Stimulated activated CD8-positive, alpha-beta memory T cell treated with anti-CD3 and anti-CD28 coated beads, Interleukin-4, amount 100 ng/mL, for 4 hours (primary cell): ENCODE data around the gene CD79A.

ENCODE experiments used
- DNase-seq, 2 donors: peaks; one replicate each; pipeline ENCODE4 v3.0.0-alpha.2; 2020; ENCODE audit warnings: low read depth in 2 of 2, low spot score in 1 of 2

The CD79A gene

DNA sequence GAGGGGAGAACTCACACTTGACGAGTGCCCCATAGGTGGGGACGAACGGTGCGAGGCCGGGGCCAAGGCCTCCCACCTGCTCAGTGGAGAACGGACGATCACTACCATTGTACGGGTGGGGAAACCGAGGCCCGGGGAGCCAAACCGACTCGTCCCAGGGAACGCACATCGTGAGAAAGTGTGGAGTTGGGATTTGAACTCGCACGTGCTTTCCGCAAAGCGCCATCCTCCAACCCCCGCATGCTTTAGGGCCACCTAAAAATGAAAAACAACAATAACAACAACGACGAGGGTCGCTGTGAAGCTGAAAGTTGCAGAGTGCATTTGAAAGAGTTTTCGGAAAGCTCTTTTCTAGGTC lies 6.4 kb downstream of the CD79A start:
- no peak for DNase-seq

DNA sequence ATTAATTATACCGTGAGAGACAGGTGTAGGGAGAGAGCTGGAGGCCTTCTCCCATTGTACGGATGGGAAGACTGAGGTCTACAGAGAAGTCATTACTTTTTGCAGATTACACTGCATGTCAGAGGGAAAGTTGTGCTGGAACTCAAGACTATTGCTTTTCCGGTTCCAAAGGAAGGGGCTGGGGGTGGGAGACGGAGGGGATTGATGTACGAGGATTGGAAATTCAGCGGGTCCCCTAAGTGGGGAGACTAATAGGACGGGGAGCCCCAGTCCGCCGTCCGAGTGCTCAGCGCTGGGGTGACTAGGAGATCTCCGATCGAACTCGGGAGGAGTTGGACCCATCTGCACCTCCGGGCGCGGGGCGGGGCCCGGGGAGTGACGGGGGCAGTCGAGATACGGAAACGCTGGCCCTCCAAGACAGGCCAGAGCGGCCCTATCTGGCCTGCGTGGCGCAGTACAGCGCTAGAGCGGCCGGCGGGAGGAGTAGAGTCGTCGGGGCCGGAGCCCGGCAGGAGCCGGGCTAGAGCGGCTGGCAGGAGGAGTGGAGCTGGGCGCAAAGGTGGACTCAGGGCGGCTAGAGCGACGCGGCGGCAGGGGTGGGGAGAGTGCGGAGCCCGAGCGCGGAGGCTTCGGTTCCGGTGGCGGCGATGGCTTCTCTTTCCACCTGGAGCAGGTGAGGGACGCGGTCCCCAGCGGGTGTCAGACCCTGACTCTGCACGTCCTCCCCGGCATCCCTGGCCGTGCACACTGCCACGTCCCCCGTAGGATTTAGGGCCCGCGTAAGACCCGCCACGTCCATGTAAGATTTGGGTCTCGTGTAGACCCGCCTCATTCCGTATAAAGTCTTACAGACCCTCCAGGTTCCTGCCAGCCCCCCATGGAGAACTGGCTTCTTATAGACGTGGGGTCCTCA lies 7.0 kb downstream of the CD79A start:
- DNase-seq = peak; percentile 68 to 85

DNA sequence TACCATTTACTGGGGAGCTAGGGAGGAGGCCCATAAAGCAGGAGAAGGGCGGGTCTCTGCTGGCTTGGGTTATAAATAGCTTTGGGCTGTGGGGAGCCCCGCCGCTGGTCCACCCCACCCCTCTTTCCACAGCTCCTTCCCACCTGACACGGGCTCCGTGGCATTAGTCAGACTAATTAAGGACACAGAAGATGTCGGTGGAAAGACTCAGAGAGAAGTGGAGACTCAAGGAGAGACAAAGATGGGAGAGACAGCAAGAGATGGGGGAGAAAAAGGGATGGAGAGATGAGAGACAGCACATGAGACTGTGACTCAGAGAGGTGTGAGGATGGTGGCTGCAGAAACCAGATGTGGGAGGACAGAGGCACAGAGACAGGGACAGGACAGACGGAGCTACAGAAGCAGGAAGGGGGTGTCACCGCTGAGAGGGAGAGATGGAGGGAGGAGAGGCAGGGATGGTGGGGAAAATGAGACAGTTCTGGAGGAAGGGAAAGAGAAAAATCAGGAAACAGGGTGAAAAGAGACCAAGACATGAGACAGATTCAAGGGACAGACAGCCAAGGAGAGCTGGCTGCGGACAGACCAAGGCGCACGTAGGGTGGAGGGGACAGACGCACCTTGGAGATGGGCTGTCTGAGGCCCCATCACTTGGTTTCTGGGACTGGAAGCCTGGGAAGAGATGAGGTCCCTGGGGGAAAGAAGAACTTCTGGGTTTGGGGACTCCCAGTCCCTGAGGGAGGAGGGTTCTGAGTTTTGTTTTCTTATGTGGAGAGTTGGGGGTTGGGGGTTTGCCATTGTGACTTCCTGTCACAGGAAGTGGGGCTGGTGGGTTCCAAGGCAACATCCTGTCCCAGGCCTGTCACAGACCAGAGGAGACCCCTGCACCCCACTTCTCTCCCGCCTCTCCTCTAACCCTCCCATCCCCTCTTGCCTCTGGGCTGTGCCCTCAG lies 10.0 kb downstream of the CD79A start:
- DNase-seq = peak in 1 of 2 donors; percentile 58

DNA sequence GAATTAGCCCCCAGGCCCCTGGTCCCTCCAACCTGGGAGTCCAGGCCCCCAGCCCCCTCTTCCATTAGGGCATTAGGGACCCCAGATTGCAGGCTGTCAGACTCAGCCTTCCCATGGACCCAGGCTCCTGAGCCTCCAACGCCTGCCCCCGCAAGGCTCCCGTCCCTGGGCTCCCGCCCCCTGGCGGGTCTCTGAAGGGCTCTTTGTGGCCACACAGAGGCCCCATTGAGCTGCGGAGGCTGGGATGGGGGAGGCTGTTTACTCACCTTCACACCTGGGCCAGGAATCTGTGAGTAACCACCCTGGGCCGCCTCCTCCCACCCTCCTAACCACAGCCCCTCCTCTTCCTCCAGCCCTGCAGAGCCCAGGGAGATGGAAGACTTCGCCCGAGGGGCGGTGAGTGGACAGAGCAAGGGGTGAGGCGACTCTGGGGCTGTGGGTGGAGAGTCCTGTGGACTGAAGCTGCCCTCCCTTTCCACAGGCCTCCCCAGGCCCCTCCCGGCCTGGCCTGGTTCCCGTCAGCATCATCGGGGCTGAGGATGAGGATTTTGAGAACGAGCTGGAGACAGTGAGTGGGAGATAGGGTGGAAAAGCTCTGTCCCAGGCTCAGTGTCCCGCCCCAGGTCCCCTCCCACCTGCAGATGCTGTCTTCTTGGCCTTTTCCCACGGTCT lies 10.8 kb downstream of the CD79A start:
- peak; percentile 75 to 89 for DNase-seq

DNA sequence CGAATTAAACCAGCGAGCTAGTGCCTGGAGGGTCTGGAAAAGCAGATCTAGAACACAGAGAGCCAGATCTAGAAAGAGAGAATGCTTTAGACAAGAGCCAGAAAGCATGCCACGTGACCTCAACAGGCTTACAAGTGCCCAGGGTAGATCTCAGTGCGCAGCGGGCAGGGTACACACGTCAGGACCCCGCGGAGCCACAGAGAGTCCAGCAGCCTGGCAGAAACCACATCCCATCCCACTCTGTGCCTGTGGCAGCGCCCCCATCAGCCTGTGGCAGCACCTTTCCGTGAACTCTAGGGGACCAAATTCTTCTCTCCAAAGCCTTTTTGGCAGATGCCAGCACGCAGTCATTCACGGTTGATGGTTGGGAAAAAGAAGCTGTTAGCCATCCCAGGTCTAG lies 11.8 kb downstream of the CD79A start:
- DNase-seq = no peak

DNA sequence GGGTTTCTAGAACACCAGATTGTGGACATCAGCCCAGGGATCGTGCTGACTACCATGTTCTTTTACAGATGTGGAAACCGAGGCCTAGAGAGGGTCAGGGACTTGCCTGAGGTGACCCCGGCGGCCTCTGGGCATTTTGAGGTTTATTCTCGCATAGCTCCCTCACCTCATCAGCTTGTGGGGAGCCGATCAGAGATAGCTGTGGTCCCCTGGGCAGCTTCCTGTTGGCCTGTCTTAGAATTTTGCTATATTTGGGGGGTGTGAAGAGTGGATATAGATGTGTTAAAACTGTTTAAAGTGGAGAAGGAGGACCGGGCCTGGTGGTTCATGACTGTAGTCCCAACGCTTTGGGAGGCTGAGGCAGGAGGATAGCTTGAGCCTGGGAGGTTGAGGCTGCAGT lies 12.8 kb downstream of the CD79A start:
- no peak for DNase-seq

DNA sequence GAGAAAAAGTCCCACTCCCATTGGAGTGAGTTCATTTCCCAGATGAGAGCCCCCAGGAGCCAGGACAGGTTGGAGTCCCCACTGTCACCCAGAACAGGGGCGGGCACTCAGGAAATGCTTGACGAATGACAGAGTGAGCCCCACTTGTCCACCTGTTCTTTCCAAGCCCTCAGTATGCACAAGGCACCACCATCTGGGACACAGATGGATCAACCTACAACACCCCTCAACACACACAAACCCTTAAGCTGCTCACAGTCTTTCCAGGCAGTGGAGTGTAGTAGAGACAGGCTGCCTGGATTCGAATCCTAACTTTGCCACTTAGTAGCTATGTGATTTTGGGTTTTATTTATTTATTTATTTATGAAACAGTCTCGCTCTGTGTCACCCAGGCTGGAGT lies 13.9 kb downstream of the CD79A start:
- no peak for DNase-seq

DNA sequence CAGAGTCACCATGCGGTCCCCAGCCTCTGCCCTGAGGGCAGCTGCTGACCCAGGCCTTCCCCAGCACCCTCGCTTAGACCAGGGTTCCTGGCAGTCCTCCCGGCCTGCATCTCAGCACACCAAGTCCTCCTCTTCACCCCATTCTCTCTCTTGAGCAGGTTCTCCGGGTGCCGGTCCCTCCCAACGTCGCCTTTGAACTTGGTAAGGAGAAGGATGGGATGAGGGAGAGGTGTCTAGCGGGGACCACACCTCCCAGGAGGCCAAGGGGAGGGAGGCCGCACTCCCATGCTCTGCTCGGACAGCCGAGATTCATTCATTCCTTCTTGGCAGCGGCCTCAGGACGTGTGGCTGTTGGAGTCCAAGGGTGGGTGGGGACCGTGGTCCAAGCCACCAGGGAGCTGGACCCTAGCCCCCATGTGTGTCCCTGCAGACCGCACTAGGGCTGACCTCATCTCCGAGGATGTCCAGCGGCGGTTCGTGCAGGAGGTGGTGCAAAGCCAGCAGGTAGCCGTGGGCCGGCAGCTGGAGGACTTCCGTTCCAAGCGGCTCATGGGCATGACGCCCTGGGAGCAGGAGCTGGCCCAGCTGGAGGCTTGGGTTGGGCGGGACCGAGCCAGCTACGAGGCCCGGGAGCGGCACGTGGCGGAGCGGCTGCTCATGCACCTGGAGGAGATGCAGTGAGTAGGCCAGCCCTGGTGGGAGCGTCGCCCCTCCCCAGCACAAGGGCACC lies 15.3 kb downstream of the CD79A start:
- no peak for DNase-seq

DNA sequence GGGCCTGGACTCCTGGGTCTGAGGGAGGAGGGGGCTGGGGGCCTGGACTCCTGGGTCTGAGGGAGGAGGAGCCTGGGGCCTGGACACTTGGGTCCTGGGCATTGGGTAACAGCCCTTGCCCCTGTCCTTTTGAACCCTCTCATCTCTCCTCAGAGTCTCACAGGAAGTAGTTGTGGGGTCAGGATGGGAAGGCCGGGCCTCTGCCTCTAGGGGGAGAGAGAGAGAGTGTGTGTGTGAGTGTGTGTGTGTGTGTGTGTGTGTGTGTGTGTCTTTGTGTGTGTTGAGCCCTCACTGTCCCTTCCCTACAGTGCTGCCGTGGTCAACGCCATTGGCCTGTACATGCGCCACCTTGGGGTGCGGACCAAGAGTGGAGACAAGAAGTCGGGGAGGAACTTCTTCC lies 16.8 kb downstream of the CD79A start:
- no peak for DNase-seq

DNA sequence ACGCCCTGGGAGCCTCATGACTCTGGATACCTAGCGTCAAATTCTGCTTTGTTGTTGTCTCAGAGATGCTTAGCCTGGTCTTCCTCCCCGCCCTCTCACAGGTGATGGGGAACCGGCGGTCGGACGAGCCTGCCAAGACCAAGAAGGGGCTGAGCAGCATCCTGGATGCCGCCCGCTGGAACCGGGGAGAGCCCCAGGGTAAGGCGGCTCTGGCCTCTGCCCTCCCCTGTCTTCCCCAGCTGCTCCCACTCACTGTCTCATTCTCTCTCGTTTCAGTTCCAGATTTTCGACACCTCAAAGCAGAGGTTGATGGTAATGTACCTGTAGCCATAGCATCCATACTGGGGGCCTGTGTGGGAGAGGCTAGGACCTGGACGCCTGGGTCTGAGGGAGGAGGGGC lies 17.3 kb downstream of the CD79A start:
- DNase-seq = no peak

DNA sequence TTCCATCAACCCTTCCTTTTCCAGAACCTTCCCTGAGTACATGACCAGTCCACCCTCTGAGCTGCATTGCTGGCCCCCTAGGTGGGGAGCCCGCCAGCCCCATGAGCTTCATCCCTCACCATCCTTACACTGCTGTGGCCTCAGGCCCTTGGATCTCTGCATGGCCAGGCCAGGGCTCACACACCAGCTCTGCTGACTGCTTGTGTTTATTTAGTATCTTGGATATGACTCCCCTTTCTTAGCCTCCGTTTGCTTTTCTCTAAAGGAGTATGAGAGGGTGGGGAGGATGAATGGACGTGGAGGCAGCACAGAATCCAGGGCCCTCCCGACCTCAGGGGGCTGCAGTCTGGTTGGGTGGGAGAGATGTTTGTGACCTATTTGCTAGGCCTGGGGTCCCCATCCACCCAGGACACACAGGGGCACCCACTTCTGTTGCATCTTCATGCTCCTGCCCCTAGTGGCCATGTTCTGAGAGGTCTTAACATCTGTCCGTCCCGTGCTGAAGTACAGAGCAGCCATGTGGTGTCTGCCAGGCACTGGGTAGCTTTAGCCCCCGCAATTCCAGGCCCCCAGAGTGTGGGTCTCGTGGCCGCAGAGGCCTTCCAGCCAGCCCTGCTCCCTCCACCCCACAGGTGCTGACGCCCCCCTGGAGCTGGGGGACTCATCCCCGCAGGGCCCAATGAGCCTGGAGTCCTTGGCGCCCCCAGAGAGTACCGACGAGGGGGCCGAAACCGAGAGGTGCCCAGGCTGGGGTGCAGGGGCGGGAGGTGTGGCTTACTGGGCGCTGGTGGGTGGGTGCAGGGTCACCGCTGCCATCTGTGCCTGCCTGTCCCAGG lies 18.9 kb downstream of the CD79A start:
- no peak for DNase-seq

DNA sequence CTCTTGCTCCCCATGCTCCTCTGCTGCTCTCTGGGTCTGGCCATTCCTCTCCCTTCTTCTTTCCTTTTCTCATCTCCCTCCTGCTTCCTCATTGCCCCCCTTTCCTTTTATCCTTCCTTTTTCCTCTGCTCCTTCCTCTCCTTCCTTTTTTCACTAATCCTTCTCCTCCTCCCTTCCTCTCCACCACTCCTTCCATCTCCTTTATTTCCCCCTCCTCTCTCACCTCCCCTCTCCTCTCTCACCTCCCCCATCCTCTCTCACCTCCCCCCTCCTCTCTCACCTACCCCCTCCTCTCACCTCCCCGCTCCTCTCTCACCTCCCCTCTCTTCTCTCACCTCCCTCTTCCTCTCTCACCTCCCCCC lies 19.5 kb downstream of the CD79A start:
- no peak for DNase-seq

DNA sequence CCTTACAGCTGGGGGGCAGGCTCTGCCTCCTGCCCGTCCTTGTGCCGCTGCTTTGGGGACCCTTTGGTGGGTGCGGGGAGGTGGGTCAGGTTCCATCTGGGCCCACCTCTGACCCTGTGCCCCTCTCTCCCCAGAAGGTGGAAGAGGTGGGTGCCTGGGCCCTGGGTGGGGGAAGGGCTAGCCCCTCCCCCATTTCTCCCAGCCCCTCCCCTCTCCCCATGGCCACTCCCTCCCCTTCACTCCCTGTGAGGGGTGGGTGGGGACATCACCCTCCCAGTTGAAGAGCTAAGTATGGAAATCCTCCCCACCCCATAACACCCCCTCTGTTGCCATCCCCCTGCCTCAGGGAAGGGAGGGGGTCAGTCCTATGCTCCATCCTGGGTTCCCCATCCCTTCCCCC lies 20.1 kb downstream of the CD79A start:
- no peak for DNase-seq

DNA sequence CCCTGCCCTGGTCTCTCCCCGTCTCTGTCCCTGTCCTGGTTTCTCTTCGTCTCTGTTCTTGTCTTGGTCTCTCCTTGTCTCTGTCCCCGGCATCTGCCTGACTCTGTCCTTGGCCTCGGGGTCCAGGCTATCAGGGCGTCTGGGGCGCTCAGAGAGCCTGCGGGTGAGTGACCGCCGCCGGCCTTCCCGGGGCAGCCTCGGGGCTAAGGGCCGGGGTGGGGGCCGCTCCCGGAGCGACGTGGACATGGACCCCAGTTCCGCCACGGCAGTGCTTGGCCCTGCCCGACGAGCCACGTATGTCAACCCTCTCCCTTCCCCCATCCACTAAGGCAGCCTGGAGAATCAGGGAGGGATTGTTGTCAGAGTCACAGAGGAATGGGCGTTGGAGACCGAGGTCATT lies 20.7 kb downstream of the CD79A start:
- DNase-seq = no peak

DNA sequence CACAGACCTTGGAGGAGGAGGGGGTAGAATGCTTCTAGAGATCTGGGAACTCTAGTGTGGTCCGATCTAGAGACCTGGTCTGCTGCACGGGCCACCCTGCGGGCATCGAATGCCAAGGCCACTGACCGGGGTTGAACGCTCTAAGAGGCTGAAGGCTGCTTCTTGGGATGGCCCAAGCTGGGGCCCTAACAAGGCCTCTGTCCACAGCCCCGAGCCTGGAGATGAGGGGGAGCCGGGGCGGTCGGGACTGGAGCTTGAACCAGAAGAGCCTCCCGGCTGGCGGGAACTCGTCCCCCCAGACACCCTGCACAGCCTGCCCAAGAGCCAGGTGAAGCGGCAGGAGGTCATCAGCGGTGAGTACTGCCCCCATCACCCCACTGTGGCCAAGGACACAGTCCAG lies 21.2 kb downstream of the CD79A start:
- DNase-seq = no peak

DNA sequence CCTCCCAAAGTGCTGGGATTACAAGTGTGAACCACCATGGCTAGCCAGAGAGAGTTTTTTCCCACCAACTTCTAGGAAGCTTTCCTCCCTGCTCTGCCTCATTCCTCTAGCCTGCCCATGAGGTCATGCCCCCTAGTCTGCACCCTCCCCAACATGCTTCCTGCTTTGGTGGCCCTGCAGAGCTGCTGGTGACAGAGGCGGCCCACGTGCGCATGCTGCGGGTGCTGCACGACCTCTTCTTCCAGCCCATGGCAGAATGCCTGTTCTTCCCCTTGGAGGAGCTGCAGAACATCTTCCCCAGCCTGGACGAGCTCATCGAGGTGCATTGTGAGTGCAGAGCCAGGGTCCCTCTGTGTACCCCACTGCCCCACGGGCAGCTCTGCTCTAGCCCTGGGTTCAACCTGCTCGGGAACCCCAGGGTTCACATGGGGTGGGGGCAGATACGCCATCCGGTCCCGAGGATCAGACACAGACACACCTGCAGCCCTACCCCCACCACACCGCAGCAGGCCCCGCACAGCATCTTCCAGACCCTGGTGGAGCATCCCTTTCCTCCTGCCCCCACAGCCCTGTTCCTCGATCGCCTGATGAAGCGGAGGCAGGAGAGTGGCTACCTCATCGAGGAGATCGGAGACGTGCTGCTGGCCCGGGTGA lies 24.8 kb downstream of the CD79A start:
- DNase-seq = no peak

DNA sequence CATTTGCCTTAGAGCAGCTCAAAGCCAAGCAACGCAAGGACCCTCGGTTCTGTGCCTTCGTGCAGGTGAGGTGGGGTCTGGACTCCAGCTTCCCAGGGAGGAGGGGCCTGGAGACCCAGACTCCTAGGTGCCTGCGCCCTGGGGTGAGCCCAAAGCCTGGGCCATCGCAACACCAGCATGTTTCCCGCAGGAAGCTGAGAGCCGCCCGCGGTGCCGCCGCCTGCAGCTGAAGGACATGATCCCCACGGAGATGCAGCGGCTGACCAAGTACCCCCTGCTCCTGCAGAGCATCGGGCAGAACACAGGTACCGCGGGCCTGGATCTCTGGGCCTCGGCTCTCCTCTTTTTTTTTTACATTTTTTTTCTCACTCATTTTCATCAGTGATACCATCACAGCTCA lies 25.5 kb downstream of the CD79A start:
- no peak for DNase-seq

DNA sequence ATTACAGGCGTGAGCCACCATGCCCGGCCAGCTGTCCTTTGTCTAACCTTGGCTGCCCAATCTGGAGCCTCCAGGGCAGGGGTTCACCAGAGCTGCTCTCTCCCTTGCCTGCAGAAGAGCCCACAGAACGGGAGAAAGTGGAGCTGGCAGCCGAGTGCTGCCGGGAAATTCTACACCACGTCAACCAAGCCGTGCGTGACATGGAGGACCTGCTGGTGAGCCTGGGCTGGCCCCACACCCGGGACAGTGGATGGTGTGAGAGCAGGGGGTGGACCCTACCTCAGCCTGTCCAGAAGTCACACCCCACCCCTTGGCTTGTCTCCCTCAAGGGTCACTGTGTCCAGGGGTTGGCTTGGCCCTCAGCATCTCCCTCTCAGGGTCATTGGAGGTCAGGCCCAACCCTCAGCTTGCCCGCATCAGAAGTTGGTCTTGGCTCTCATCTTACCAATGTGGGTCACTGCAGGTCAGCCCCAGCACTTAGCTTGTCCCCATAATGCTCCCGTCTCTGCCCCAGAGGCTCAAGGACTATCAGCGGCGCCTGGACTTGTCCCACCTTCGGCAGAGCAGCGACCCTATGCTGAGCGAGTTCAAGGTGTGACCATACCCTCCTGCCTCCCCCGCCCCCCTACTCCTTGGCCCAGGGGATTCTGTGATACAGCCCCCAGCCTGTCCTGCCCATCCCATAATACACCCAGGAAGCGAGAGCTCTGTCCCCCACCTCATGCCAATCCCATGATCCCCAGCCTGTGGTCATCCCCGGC lies 26.3 kb downstream of the CD79A start:
- DNase-seq = no peak
